ENCODE results near the gene PAK5.

- TF ChIP-seq CTCF (IDR thresholded peaks at IDR 0.05) (no peak), POLR2A (IDR thresholded peaks at IDR 0.05) (no peak)
Observed at GRCh38 chr20:9630554-9630953, 208.3 kb downstream of the PAK5 start.

All from Peyer's patch (tissue), 4 donors.